Karpas-422 (cell line): ENCODE results near the gene EXOSC7. TPM values are rescaled to one million over a fixed set of nuclear protein-coding genes. Genes with fewer than 3 reads are reported as not detected.

ENCODE experiments used
- DNase-seq: peaks from one replicate; pipeline ENCODE4 v3.0.0-alpha.2; 2015
- H2AFZ ChIP-seq: fragments of 200-600 bp; sonication (generic); 2 replicates; pipeline ENCODE4 v1.6.1; 2014; ENCODE audit warnings: antibody characterized with exemption, low read length, mixed read lengths
- H3K27ac ChIP-seq: fragments of 200-600 bp; sonication (generic); 2 replicates; pipeline ENCODE4 v1.5.1; 2014; ENCODE audit warnings: mild to moderate bottlenecking, low read length, moderate library complexity
- H3K27me3 ChIP-seq: fragments of 200-600 bp; sonication (generic); 2 replicates; pipeline ENCODE4 v1.6.1; 2014; ENCODE audit warnings: low read length, mixed read lengths
- H3K36me3 ChIP-seq: fragments of 200-600 bp; sonication (generic); 2 replicates; pipeline ENCODE4 v1.6.1; 2014; ENCODE audit warnings: low read length, mixed read lengths; ENCODE audit not compliant: insufficient read depth
- H3K4me1 ChIP-seq: fragments of 200-600 bp; sonication (generic); 2 replicates; pipeline ENCODE4 v1.6.1; 2014; ENCODE audit warnings: mild to moderate bottlenecking, low read length, mixed read lengths
- H3K4me2 ChIP-seq: fragments of 200-600 bp; sonication (generic); 2 replicates; pipeline ENCODE4 v1.6.1; 2014; ENCODE audit warnings: low read length, low read depth, mild to moderate bottlenecking; ENCODE audit not compliant: poor library complexity, severe bottlenecking
- H3K4me3 ChIP-seq: fragments of 200-600 bp; sonication (generic); 2 replicates; pipeline ENCODE4 v1.5.1; 2014; ENCODE audit warnings: mild to moderate bottlenecking, antibody characterized with exemption, low read length, mixed read lengths
- H3K79me2 ChIP-seq: fragments of 200-600 bp; sonication (generic); 2 replicates; pipeline ENCODE4 v1.6.1; 2014; ENCODE audit warnings: mild to moderate bottlenecking, low read length, mixed read lengths
- H3K9ac ChIP-seq: fragments of 200-600 bp; sonication (generic); 2 replicates; pipeline ENCODE4 v1.6.0; 2014; ENCODE audit warnings: low read length
- H3K9me2 ChIP-seq: fragments of 200-600 bp; sonication (generic), shearing (Covaris generic); replicated peaks from 2 replicates; pipeline ENCODE4 v1.6.0; 2014; ENCODE audit warnings: mild to moderate bottlenecking, low read length, moderate library complexity; ENCODE audit not compliant: insufficient read depth
- H3K9me3 ChIP-seq: fragments of 300-700, 200-600 bp; sonication (generic); 2 replicates; pipeline ENCODE4 v1.6.1; 2014; ENCODE audit warnings: low read length, mixed read lengths
- H4K20me1 ChIP-seq: fragments of 200-600 bp; sonication (generic); 2 replicates; pipeline ENCODE4 v1.6.1; 2014; ENCODE audit warnings: mild to moderate bottlenecking, antibody characterized with exemption, low read length, low read depth; ENCODE audit not compliant: insufficient read depth
- total RNA-seq: library from RNA; depleted of rRNA; stranded (reverse); fragments of >200 nt; shearing (Covaris generic); gene quantifications from 2 replicates; pipeline ENCODE4 v1.2.3, GENCODE V29; 2014; ENCODE audit warnings: low replicate concordance

Gene EXOSC7
- total RNA-seq, 1 experiment from 2014 or later: 67.1 TPM

DNA sequence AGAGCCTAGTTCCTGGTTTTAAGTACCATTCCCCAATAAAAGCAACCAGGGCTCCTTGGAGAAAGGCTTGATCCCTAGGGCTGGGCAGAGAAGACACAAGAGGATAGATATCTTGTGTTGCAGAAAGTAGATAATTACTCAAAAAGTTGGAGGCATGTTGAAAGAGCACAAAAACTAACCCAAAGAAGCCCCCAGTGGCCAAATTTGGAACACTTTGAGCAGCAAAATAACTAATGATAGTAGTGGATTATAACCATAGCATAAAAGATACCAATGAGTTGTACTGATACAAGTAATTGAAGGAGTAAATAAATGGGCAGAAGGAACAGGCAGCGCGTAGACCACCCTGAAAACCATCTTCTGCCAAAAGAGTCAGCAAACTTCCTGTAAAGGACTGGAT lies 12.0 kb downstream of the EXOSC7 start:
- Histone ChIP-seq H3K27ac (no peak overlapping the region), H4K20me1 (peaks cover 28% of the 10 kb centered on the region), H3K4me1 (peaks cover 3% of the 10 kb centered on the region; the same call in 1 of the 2 replicates), H3K4me2 (no peak overlapping the region), H3K4me3 (no peak overlapping the region), H3K79me2 (peaks cover 95% of the 10 kb centered on the region), H3K27me3 (no peaks in the 10 kb centered on the region), H3K9me2 (no peaks in the 10 kb centered on the region), H2AFZ (no peak overlapping the region), H3K36me3 (peaks cover 49% of the 10 kb centered on the region), H3K9ac (no peak overlapping the region), H3K9me3 (no peaks in the 10 kb centered on the region)
- DNase-seq: peak; percentile 63

DNA sequence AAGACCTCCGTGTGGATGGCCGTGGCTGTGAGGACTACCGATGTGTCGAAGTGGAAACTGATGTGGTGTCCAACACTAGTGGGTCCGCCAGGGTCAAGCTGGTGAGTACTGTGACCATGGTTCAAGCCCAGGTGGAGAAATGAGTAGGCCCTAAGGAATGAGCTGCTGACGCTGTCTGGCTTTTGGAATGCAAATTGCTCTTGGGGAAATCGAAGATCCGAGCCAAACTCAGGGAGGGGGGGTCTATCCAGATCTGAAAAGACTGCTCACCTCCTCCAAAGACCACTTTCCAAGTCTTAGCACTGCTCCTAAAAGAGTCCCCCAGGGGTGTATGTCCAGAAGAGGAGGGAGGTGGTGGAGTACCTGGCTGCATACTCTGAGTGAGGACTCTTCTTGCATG lies 13.1 kb downstream of the EXOSC7 start:
- H3K79me2 ChIP-seq: peaks cover 95% of the 10 kb centered on the region
- no peak for DNase-seq

GRCh38 chr3:44989636-44990373 lies 13.8 kb downstream of the EXOSC7 start:
- no peak overlapping the region for H3K4me3 ChIP-seq
- H3K79me2 ChIP-seq: peaks cover 95% of the 10 kb centered on the region
- peaks cover 49% of the 10 kb centered on the region for H3K36me3 ChIP-seq

More for the DNA sequence above, 13.1 kb downstream of the EXOSC7 start:
- Histone ChIP-seq H3K4me1 (peaks cover 3% of the 10 kb centered on the region; the same call in 1 of the 2 replicates), H3K9me2 (no peaks in the 10 kb centered on the region), H3K4me3 (no peak overlapping the region), H3K36me3 (peaks cover 48% of the 10 kb centered on the region), H3K27me3 (no peaks in the 10 kb centered on the region), H3K9ac (no peak overlapping the region), H3K9me3 (no peaks in the 10 kb centered on the region), H2AFZ (no peak overlapping the region), H3K4me2 (no peak overlapping the region), H3K27ac (no peak overlapping the region), H4K20me1 (peaks cover 21% of the 10 kb centered on the region)

GRCh38 chr3:44991326-44991725 lies 15.3 kb downstream of the EXOSC7 start:
- Histone ChIP-seq H3K79me2 (peaks cover 99% of the 10 kb centered on the region), H3K4me3 (no peak overlapping the region), H3K9me3 (no peaks in the 10 kb centered on the region), H3K27ac (no peak overlapping the region), H3K9ac (no peak overlapping the region), H3K36me3 (peaks cover 53% of the 10 kb centered on the region), H3K4me1 (peaks cover 3% of the 10 kb centered on the region; the same call in 1 of the 2 replicates), H3K27me3 (no peaks in the 10 kb centered on the region), H3K4me2 (no peak overlapping the region), H3K9me2 (no peaks in the 10 kb centered on the region), H4K20me1 (peaks cover 21% of the 10 kb centered on the region), H2AFZ (no peak overlapping the region)
- DNase-seq: no peak

More at GRCh38 chr3:44989636-44990373, 13.8 kb downstream of the EXOSC7 start:
- Histone ChIP-seq H3K9ac (no peak overlapping the region), H4K20me1 (peaks cover 21% of the 10 kb centered on the region), H3K4me1 (peaks cover 3% of the 10 kb centered on the region; the same call in 1 of the 2 replicates), H2AFZ (no peak overlapping the region), H3K9me2 (no peaks in the 10 kb centered on the region), H3K27me3 (no peaks in the 10 kb centered on the region), H3K27ac (no peak overlapping the region), H3K4me2 (no peak overlapping the region), H3K9me3 (no peaks in the 10 kb centered on the region)
- DNase-seq: no peak

DNA sequence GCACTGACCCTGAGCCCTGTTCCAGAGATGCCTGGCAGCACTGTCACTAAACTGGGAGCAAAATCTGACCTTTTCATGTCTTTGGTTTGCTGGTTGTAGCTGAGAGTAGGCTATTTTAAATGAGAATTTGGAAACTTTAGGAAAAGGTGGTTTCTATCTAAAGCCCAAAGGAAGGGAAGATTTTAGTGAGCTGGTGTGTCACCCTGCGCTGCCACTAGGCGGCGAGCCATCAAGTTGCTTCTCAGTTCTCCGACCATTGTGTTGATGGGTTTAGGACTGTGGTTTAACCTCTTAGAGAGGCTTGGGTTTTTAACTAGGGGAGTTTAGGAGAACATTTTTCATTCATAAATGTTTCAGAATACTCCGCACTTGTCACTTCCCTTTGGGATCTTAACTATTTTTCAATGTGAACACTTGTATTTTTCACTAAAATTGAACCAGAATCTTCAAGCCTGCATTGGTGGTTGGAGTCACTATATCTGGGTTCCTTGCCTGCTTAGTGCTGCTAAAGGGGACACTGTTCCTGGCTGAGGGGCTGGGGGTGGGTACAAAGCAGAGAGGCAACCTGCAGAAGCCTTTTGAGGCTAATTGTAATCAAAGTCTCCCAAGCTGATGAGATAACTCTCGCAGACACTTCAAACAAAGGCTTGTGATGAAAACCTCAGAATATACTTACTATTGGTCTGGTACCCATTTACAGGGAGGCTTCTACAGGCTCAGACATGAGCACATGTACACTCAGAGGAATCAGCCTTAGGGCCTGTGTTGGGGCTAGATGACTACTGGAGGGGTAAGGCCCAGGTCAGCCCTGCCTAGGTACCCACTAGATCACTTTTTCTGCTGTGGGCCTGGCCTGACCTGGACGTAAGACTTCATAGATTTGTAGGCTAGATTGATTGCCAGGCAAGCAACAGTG lies 16.8 kb downstream of the EXOSC7 start:
- Histone ChIP-seq H3K4me3 (no peak overlapping the region), H4K20me1 (peaks cover 15% of the 10 kb centered on the region), H3K4me2 (no peak overlapping the region), H3K36me3 (peaks cover 68% of the 10 kb centered on the region), H3K27me3 (no peaks in the 10 kb centered on the region), H3K9me3 (no peaks in the 10 kb centered on the region), H3K9ac (no peak overlapping the region), H3K27ac (no peak overlapping the region), H2AFZ (no peak overlapping the region), H3K9me2 (no peaks in the 10 kb centered on the region), H3K79me2 (peaks cover 92% of the 10 kb centered on the region), H3K4me1 (peaks cover 1% of the 10 kb centered on the region)
- DNase-seq: peak; percentile 64

DNA sequence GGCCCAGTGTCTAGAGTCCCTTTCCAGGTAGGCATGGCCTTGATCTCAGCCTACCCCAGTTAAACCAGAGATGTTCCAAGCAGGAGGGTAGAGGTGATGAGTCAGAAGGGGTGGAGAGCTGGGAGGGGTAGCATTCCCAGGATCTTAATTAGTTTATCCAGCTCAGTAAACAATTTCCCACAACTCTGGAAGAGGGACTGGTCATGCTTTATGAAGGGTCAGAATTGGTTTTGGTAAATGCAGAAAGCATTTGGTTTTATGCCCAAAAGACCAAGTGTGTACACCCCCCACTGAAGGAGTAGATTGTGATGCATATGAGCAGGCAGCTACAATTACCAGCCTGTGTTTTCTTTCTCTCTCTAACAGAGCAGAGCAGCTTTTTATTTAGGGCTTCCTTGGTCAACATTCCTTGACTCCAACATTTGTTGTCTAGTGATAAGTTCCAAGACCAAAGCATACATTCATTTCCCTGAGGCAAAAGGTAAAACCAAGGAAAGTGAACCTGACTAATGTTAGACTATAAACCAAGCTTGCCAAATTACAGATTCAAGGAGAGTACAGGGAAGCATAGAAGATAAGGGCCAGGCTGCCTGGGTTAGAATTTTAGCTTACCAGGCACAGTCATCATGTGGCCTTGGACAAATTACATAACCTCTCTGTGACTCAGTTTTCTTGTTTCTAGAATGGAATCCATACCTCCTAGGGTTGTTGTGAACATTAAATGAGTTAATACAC lies 17.6 kb downstream of the EXOSC7 start:
- H3K36me3 ChIP-seq: peaks cover 68% of the 10 kb centered on the region
- no peak overlapping the region for H3K9ac ChIP-seq
- H3K4me1 ChIP-seq: no peaks in the 10 kb centered on the region; the same call in 1 of the 2 replicates
- peaks cover 90% of the 10 kb centered on the region for H3K79me2 ChIP-seq
- H3K4me3 ChIP-seq: no peak overlapping the region
- peaks cover 11% of the 10 kb centered on the region for H4K20me1 ChIP-seq
- H3K9me3 ChIP-seq: no peaks in the 10 kb centered on the region
- no peaks in the 10 kb centered on the region for H3K9me2 ChIP-seq
- no peak for DNase-seq
- no peak overlapping the region for H3K27ac ChIP-seq
- H3K4me2 ChIP-seq: no peak overlapping the region
- H3K27me3 ChIP-seq: no peaks in the 10 kb centered on the region
- H2AFZ ChIP-seq: no peak overlapping the region

DNA sequence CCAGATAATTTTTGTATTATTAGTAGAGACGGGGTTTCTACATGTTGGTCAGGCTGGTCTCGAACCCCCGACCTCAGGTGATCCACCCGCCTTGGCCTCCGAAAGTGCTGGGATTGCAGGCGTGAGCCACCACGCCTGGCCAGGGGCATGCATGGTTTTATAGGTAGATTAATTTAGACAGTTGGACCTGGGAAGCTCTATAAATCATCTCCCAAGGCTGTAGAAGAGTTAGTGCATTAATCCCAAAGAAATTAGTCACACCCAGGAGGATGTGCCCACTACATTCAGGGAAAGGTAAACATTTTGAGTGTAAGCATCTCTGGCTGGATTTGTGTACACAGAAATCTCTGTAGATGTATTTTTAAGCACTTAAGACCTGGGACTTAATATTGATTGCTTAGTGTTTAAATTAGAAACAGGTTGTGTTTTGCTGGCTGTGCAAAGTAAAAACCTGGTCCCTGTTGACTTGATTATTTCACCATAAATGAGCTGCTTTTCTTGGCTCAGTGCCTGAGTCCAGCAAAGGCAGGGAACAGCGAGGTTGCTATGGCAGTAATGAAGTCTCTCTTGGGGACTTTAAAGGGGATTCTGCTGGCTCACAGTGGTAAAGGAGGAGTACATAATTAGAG lies 19.2 kb downstream of the EXOSC7 start:
- Histone ChIP-seq H3K27me3 (no peaks in the 10 kb centered on the region), H3K9ac (no peak overlapping the region), H3K4me2 (no peak overlapping the region), H2AFZ (no peak overlapping the region), H3K9me3 (no peaks in the 10 kb centered on the region), H3K36me3 (peaks cover 67% of the 10 kb centered on the region), H3K27ac (no peak overlapping the region), H3K4me3 (no peak overlapping the region), H3K9me2 (no peaks in the 10 kb centered on the region), H4K20me1 (no peaks in the 10 kb centered on the region; the same call in 1 of the 2 replicates), H3K4me1 (no peaks in the 10 kb centered on the region; the same call in 1 of the 2 replicates), H3K79me2 (peaks cover 84% of the 10 kb centered on the region)
- DNase-seq: no peak
